22Rv1 (cell line): Measurements from ENCODE around the gene CAPG.

Experiments
- ZFX ChIP-seq: fragments of 450-650 bp; IDR thresholded peaks from 2 replicates; pipeline ENCODE4 v1.6.1; 2017; ENCODE audit warnings: antibody characterized with exemption, borderline replicate concordance
- TF ChIP-seq, protein P1 (sequence below): fragments of 450-650 bp; IDR thresholded peaks from 2 replicates; pipeline ENCODE4 v1.5.1; 2017; ENCODE audit warnings: mild to moderate bottlenecking

DNA sequence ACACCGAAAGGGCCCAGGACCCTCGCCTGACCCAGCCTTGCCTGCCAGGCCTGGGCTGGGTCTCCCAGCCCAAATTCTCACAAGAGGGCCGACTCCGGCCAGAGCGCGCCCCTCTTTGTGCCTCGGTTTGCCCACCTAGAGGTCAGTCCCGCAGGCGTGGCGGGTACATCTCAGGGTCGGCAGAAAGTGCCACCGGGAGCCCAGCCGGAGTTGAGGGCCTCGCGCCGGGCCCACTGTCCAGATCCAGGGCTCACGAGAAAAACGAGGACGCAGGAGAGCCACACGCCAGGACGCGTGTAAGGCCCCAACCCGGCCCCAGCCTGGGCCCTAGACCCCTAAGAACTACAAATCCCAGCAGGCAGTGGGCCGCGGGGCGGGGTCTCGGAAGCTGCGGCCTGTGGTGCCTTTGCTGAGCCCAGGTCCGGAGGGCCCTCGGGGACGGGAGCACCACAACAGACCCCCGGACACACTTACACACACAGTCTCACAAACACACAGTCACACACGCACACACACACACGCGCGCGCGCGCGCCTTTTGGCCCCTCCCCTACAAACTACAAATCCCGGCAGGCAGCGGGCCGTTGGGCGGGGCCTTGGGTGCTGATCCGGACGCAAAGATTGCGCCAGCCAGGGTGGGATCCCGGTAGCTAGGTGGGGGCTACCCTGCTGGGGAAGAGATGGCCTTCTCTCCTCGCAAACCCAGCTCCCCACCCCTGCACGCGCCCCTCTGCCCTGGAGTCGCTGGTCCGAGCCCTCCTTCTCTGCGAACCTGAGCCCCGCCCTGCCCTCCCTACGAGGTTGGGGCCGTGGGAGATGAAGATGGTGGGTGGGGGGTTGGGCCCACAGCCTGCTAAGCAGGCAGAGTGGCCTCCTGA lies 8.2 kb upstream of the CAPG start, which contains the start of gene SH2D6:
- TF ChIP-seq, protein P1, sequence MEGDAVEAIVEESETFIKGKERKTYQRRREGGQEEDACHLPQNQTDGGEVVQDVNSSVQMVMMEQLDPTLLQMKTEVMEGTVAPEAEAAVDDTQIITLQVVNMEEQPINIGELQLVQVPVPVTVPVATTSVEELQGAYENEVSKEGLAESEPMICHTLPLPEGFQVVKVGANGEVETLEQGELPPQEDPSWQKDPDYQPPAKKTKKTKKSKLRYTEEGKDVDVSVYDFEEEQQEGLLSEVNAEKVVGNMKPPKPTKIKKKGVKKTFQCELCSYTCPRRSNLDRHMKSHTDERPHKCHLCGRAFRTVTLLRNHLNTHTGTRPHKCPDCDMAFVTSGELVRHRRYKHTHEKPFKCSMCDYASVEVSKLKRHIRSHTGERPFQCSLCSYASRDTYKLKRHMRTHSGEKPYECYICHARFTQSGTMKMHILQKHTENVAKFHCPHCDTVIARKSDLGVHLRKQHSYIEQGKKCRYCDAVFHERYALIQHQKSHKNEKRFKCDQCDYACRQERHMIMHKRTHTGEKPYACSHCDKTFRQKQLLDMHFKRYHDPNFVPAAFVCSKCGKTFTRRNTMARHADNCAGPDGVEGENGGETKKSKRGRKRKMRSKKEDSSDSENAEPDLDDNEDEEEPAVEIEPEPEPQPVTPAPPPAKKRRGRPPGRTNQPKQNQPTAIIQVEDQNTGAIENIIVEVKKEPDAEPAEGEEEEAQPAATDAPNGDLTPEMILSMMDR, result no peak
- TF ChIP-seq ZFX, result no peak
